Left lung (tissue), 10 donors: ENCODE data around the gene PHACTR1. TPM values are rescaled to one million over a fixed set of nuclear protein-coding genes. Genes with fewer than 3 reads are reported as not detected.

ENCODE experiments used
- ATAC-seq: fragments of 200-7000 bp; cut with Tn5 transposase; one replicate; pipeline ENCODE4 v1.9.1; 2020; ENCODE audit warnings: moderate library complexity
- DNase-seq, 4 donors: peaks; one replicate each; pipeline ENCODE4 v3.0.0-alpha.2; 2013 to 2020
- H3K27ac ChIP-seq, 2 donors: fragments of 200-600 bp; sonication (generic) in 1 of 2; one replicate each; pipeline versions ENCODE4 v1.5.0 to v1.8.0; 2020 to 2021
- H3K27me3 ChIP-seq, 2 donors: fragments of 200-600 bp; sonication (generic) in 1 of 2; one replicate each; pipeline versions ENCODE4 v1.5.0 to v1.8.0; 2020 to 2021
- H3K36me3 ChIP-seq, 2 donors: fragments of 200-600 bp; sonication (generic) in 1 of 2; one replicate each; pipeline versions ENCODE4 v1.5.0 to v1.8.0; 2020 to 2021
- H3K4me1 ChIP-seq, 2 donors: fragments of 200-600 bp; one replicate each; pipeline ENCODE4 v1.8.0; 2021
- H3K4me3 ChIP-seq, 2 donors: fragments of 200-600 bp; sonication (generic) in 1 of 2; one replicate each; pipeline versions ENCODE4 v1.5.0 to v1.8.0; 2020 to 2021; ENCODE audit warnings: mild to moderate bottlenecking in 1 of 2
- H3K9me3 ChIP-seq, 2 donors: fragments of 200-600 bp; sonication (generic) in 1 of 2; one replicate each; pipeline versions ENCODE4 v1.5.0 to v1.8.0; 2020 to 2021
- intact Hi-C, 2 donors: fragments of 100-400 bp; cut with DNase I; formaldehyde crosslinking; loops; one replicate each; pipeline versions ENCODE4 v1.11.2 to v1.14.2; 2022
- polyA plus RNA-seq, 6 donors: library from polyadenylated mRNA; unstranded; fragments of 120-200 nt; gene quantifications; one replicate each; pipeline ENCODE4 v1.2.1, GENCODE V29; 2013; ENCODE audit not compliant: insufficient read length in 6 of 6
- total RNA-seq, 2 donors: library from RNA; stranded (reverse); fragmentation: NEBNext Ultra II Directional; extraction: Animal tissue kit (Norgen Biotek cat#: 25700); gene quantifications; one replicate each; pipeline ENCODE4 v1.2.1, GENCODE V29; 2021
- TF ChIP-seq, protein P1 (sequence below), 2 donors: fragments of 200-600 bp; sonication (generic) in 1 of 2; IDR thresholded peaks; one replicate each; pipeline versions ENCODE4 v1.5.0 to v1.8.0; 2021; ENCODE audit warnings: antibody characterized with exemption in 2 of 2
- donor health status: DM: no; HTN: yes; CAD: no.
- donor health status: DM: no; HTN: no; CAD: no.

PHACTR1 gene
- total and polyA plus RNA-seq, 8 donors, result 12.1 to 53.3 (median 15.8) TPM

DNA sequence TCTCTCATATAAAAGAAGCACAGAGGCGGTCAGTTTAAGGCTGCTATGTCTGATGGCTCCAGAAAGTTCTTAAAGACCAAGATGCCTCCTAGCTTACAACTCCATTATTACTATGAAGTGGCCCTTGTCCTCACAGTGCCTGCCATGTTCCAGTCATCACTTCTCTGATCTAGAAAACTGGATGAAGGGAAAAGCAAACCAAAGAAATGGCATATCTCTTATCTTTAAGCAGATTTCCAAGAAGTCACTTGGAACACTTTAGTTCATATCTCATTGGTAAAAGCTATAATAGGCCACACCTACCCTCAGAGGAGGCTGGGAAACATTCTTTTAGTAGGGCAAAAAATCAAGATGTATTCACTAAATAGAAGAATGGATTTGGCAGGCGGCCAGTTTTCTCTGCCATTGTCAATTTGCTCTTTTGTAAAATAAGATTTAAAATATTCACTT lies 322.2 kb downstream of the PHACTR1 start:
- no peaks in the 10 kb centered on the region for H3K27me3 ChIP-seq
- no peak for DNase-seq
- H3K4me1 ChIP-seq, result peaks cover 0 to 3% of the 10 kb centered on the region in 2 donors
- H3K27ac ChIP-seq, result peak overlapping the region in 1 of 2 donors; percentile 11
- no peaks in the 10 kb centered on the region for H3K36me3 ChIP-seq
- H3K9me3 ChIP-seq, result no peaks in the 10 kb centered on the region
- TF ChIP-seq, protein P1, sequence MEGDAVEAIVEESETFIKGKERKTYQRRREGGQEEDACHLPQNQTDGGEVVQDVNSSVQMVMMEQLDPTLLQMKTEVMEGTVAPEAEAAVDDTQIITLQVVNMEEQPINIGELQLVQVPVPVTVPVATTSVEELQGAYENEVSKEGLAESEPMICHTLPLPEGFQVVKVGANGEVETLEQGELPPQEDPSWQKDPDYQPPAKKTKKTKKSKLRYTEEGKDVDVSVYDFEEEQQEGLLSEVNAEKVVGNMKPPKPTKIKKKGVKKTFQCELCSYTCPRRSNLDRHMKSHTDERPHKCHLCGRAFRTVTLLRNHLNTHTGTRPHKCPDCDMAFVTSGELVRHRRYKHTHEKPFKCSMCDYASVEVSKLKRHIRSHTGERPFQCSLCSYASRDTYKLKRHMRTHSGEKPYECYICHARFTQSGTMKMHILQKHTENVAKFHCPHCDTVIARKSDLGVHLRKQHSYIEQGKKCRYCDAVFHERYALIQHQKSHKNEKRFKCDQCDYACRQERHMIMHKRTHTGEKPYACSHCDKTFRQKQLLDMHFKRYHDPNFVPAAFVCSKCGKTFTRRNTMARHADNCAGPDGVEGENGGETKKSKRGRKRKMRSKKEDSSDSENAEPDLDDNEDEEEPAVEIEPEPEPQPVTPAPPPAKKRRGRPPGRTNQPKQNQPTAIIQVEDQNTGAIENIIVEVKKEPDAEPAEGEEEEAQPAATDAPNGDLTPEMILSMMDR (IDR thresholded peaks at IDR 0.05), result no peak
- H3K4me3 ChIP-seq, result no peak overlapping the region
- intact Hi-C loops, result no loop called here
- ATAC-seq, result peak; percentile 82

DNA sequence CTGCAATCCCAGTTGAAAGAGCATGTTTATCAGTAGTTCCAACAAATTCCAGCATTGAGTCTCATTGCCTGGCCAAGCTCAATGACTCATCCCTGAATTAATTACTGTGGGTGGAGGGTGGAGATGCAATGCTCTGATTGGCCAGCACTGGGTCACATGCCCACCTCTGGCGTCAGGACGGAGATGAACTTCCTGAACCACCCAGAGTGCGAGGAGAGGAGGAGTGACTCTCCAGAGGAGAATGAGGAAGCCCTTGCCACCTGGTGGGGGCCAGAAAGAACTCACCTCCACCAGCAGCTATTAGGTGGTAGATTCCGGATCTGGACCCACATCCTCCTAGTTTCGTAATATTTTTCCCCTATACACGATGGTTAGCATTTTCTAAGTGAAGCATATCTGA lies 327.8 kb downstream of the PHACTR1 start:
- DNase-seq (no peak), ATAC-seq (no peak)
- no peaks in the 10 kb centered on the region for H3K27me3 ChIP-seq
- no peaks in the 10 kb centered on the region for H3K9me3 ChIP-seq
- H3K4me3 ChIP-seq, result no peak overlapping the region
- H3K36me3 ChIP-seq, result no peaks in the 10 kb centered on the region
- intact Hi-C loops, result no loop called here
- H3K4me1 ChIP-seq, result no peaks in the 10 kb centered on the region
- no peak overlapping the region for H3K27ac ChIP-seq
- TF ChIP-seq, protein P1 (IDR thresholded peaks at IDR 0.05), result no peak

DNA sequence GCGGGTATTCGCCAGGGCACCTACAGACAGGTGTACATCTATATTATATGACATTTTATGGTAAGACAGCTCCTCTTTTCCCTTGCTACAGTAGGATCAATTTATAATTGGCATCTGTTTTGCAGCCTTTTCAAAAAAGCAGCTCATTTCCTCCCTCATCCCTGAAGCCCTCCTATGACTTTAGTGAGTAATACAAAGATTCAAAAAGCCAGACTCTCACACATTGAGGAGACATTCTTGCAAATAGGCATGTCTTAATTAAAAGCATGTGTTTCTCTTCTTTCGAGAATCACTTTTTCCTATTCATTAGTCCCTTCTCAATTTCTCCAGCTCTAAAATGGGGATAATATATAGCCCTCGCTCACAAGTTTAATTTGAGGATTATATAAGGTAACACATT lies 328.3 kb downstream of the PHACTR1 start:
- no peak for ATAC-seq
- intact Hi-C loops, result no loop called here
- no peak overlapping the region for H3K4me3 ChIP-seq
- DNase-seq, result no peak
- TF ChIP-seq, protein P1 (IDR thresholded peaks at IDR 0.05), result no peak
- no peaks in the 10 kb centered on the region for H3K36me3 ChIP-seq
- no peaks in the 10 kb centered on the region for H3K9me3 ChIP-seq
- no peaks in the 10 kb centered on the region for H3K27me3 ChIP-seq
- H3K4me1 ChIP-seq, result no peaks in the 10 kb centered on the region
- no peak overlapping the region for H3K27ac ChIP-seq

DNA sequence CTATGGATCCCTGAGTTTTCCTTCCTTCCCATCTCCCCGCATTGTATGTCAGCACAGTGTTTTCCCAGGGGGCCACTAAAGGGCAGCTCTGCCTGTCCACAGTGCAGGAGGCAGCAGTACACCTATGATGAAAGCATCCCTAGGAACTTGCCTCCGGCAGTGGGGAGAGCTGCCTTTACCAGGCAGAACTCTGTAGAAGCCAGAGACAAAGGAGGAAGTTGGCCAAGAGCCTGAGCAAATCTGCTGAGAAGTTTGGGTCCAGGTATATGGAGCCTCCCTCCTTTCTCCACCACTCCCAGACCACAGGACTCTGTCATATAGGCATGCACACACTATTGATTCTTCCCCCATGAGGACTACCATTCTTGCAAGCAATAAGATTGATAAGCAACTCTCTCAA lies 329.1 kb downstream of the PHACTR1 start:
- no peak for ATAC-seq

DNA sequence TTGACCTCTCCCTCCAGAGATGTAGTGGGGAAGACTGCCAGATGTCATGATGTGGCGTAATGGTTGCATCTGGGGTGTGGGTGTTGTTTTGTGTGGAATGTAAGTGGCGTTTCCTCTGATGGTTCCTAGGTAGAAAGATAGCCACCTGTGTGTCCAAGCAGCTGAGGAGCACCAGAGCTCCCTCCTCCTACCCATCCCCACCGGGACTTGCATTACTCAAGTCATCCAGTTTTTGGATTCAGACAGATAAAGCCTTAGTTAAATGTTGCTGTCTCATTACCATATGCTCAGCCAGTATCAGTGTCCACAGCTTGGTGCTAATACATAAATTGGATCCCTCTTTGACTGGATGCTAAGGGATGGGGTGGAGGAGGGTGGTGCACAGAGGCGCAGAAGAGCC lies 329.5 kb downstream of the PHACTR1 start:
- Histone ChIP-seq H3K4me1 (no peaks in the 10 kb centered on the region), H3K36me3 (no peaks in the 10 kb centered on the region)
- intact Hi-C loops, result no loop called here

More for the DNA sequence above, 329.1 kb downstream of the PHACTR1 start:
- intact Hi-C loops, result no loop called here
- no peak for DNase-seq
- TF ChIP-seq, protein P1 (IDR thresholded peaks at IDR 0.05), result no peak
- Histone ChIP-seq H3K27ac (no peak overlapping the region), H3K27me3 (no peaks in the 10 kb centered on the region), H3K4me1 (no peaks in the 10 kb centered on the region), H3K4me3 (no peak overlapping the region), H3K36me3 (no peaks in the 10 kb centered on the region), H3K9me3 (no peaks in the 10 kb centered on the region)

More for the DNA sequence above, 329.5 kb downstream of the PHACTR1 start:
- no peak for ATAC-seq
- Histone ChIP-seq H3K27me3 (no peaks in the 10 kb centered on the region), H3K27ac (no peak overlapping the region), H3K9me3 (no peaks in the 10 kb centered on the region), H3K4me3 (no peak overlapping the region)
- TF ChIP-seq, protein P1 (IDR thresholded peaks at IDR 0.05), result no peak
- no peak for DNase-seq
